HepG2 (cell line): ENCODE data around the gene ING5. TPM values are rescaled to one million over a fixed set of nuclear protein-coding genes. Genes with fewer than 3 reads are reported as not detected.
A peak's percentile ranks its signal among the peaks of the same experiment; 100 is the strongest.

Experiments used
- ATAC-seq: fragments of 200-7000 bp; cut with Tn5 transposase; 3 replicates; pipeline ENCODE4 v1.9.1; 2020; ENCODE audit warnings: mild to moderate bottlenecking, moderate library complexity
- BruUV-seq: library from RNA; stranded (reverse); fragments of 400-500 nt; replicated peaks from 2 replicates; lab custom pipeline; 2021; lab: Mats Ljungman, UMichigan
- CTCF ChIA-PET: fragments of 300-600 bp; formaldehyde crosslinking; extraction: SDS; loops from one replicate; lab custom pipeline; 2021; ENCODE audit warnings: low total read pairs, inconsistent platforms, low intra/inter-chr PET ratio; lab: Yijun Ruan, JAX
- POLR2A ChIA-PET: fragments of 350-600 bp; sonication (Branson Sonifier 250); formaldehyde crosslinking; loops from one replicate; lab custom pipeline; 2020; ENCODE audit warnings: antibody characterized with exemption, inconsistent platforms; lab: Yijun Ruan, JAX
- DNase-seq: peaks from one replicate; pipeline ENCODE4 v3.0.0-alpha.2; 2015; ENCODE audit warnings: low spot score
- FAIRE-seq: peaks from 3 replicates; lab custom pipeline; 2011; peaks lifted over from hg19 to GRCh38; lab: Jason Lieb, UNC
- H2AFZ ChIP-seq: one replicate; pipeline ENCODE4 v1.6.1; 2011; ENCODE audit warnings: low read length, inconsistent platforms
- H3K27ac ChIP-seq: fragments of 300-600 bp; 3 replicates; pipeline ENCODE4 v1.8.0; 2011; ENCODE audit warnings: mixed run types, mild to moderate bottlenecking, mixed read lengths, low read length, inconsistent platforms; ENCODE audit not compliant: insufficient read depth; ENCODE audit errors: extremely low read length
- H3K27me3 ChIP-seq, 2 experiments: fragments of 200-600 bp in 1 of 2; 2 replicates in 1 of 2; 3 replicates in 1 of 2; pipeline versions ENCODE4 v1.6.0 to v1.8.0; 2011; ENCODE audit warnings: low read length in 2 of 2, mild to moderate bottlenecking in 2 of 2, moderate library complexity in 2 of 2, inconsistent platforms in 1 of 2; ENCODE audit not compliant: insufficient read depth in 2 of 2, control insufficient read depth in 1 of 2
- H3K36me3 ChIP-seq, 2 experiments: fragments of 200-600 bp in 1 of 2; replicated peaks in 1 of 2; 2 replicates in 1 of 2; 3 replicates in 1 of 2; pipeline versions ENCODE4 v1.5.1 to v1.8.0; 2011; ENCODE audit warnings: low read length in 2 of 2, inconsistent platforms in 1 of 2; ENCODE audit not compliant: insufficient read depth in 2 of 2, control insufficient read depth in 1 of 2
- H3K4me1 ChIP-seq: 2 replicates; pipeline ENCODE4 v1.5.1; 2012; ENCODE audit warnings: low read length, inconsistent platforms; ENCODE audit not compliant: insufficient read depth
- H3K4me2 ChIP-seq: 2 replicates; pipeline ENCODE4 v1.6.0; 2011; ENCODE audit warnings: low read depth, low read length, inconsistent platforms
- H3K4me3 ChIP-seq, 3 experiments: fragments of 200-600 bp in 1 of 3; sonication (generic), shearing (Covaris generic) in 1 of 3; replicated peaks in 1 of 3; 2 replicates each; pipeline ENCODE4 v1.5.1; 2011 to 2016; ENCODE audit warnings: low read length in 3 of 3, inconsistent platforms in 2 of 3, low read depth in 2 of 3, mild to moderate bottlenecking in 2 of 3, control low read depth in 1 of 3, mixed read lengths in 1 of 3; ENCODE audit not compliant: insufficient read depth in 1 of 3
- H3K79me2 ChIP-seq: one replicate; pipeline ENCODE4 v1.6.1; 2011; ENCODE audit warnings: low read length, inconsistent platforms; ENCODE audit not compliant: insufficient read depth
- H3K9ac ChIP-seq: 2 replicates; pipeline ENCODE4 v1.6.0; 2011; ENCODE audit warnings: mild to moderate bottlenecking, low read depth, low read length, inconsistent platforms; ENCODE audit not compliant: insufficient read depth
- H3K9me3 ChIP-seq: 2 replicates; pipeline ENCODE4 v1.5.1; 2012; ENCODE audit warnings: mild to moderate bottlenecking, low read length
- H4K20me1 ChIP-seq: 2 replicates; pipeline ENCODE4 v1.6.0; 2011; ENCODE audit warnings: inconsistent platforms, mild to moderate bottlenecking, low read length, moderate library complexity; ENCODE audit not compliant: insufficient read depth
- ARID2 ChIP-seq: sonication (generic); formaldehyde crosslinking; IDR thresholded peaks from 2 replicates; pipeline ENCODE4 v1.8.1; 2022; ENCODE audit warnings: mild to moderate bottlenecking, missing genetic modification reagents, borderline replicate concordance
- ASH2L ChIP-seq: fragments of 300-600, 200-600 bp; sonication (generic); IDR thresholded peaks from 2 replicates; pipeline ENCODE4 v1.7.0; 2017; ENCODE audit warnings: low read depth, mild to moderate bottlenecking, moderate library complexity, mixed read lengths, low read length; ENCODE audit not compliant: insufficient read length
- BCL3 ChIP-seq: sonication (generic); formaldehyde crosslinking; IDR thresholded peaks from 2 replicates; pipeline ENCODE4 v1.5.1; 2020; ENCODE audit warnings: mild to moderate bottlenecking, missing genetic modification reagents, moderate library complexity
- CBX1 ChIP-seq: IDR thresholded peaks from one replicate; pipeline ENCODE4 v1.6.1; 2016; ENCODE audit warnings: antibody characterized with exemption, low read depth
- DZIP1 ChIP-seq: sonication (generic); formaldehyde crosslinking; IDR thresholded peaks from 2 replicates; pipeline ENCODE4 v1.5.0; 2020; ENCODE audit warnings: mild to moderate bottlenecking, missing genetic modification reagents
- FOXJ3 ChIP-seq: sonication (generic); formaldehyde crosslinking; IDR thresholded peaks from 2 replicates; pipeline ENCODE4 v1.4.0; 2020; ENCODE audit warnings: missing genetic modification reagents, mild to moderate bottlenecking, borderline replicate concordance
- IKZF4 ChIP-seq: sonication (generic); formaldehyde crosslinking; IDR thresholded peaks from 2 replicates; pipeline ENCODE4 v1.5.1; 2020; ENCODE audit warnings: borderline replicate concordance, mild to moderate bottlenecking, low read depth, missing genetic modification reagents; ENCODE audit errors: not compliant biosample characterization
- NCOA5 ChIP-seq: sonication (generic); formaldehyde crosslinking; IDR thresholded peaks from 2 replicates; pipeline ENCODE4 v1.4.0; 2020; ENCODE audit warnings: missing genetic modification reagents
- NFYB ChIP-seq: sonication (generic); formaldehyde crosslinking; IDR thresholded peaks from 2 replicates; pipeline ENCODE4 v1.4.0; 2020; ENCODE audit warnings: missing genetic modification reagents
- RXRA ChIP-seq: sonication (generic); formaldehyde crosslinking; IDR thresholded peaks from 2 replicates; pipeline ENCODE4 v1.5.1; 2020; ENCODE audit warnings: missing genetic modification reagents
- SNAPC2 ChIP-seq: sonication (generic); formaldehyde crosslinking; IDR thresholded peaks from 2 replicates; pipeline ENCODE4 v1.8.1; 2022; ENCODE audit warnings: mild to moderate bottlenecking, missing genetic modification reagents
- TBX2 ChIP-seq: sonication (generic); formaldehyde crosslinking; IDR thresholded peaks from 2 replicates; pipeline ENCODE4 v1.5.0; 2020; ENCODE audit warnings: missing genetic modification reagents, mild to moderate bottlenecking, borderline replicate concordance
- TEF ChIP-seq: sonication (generic); formaldehyde crosslinking; IDR thresholded peaks from 2 replicates; pipeline ENCODE4 v1.5.0; 2020; ENCODE audit warnings: missing genetic modification reagents
- ZC3H13 ChIP-seq: sonication (generic); formaldehyde crosslinking; IDR thresholded peaks from 2 replicates; pipeline ENCODE4 v1.8.1; 2023; ENCODE audit warnings: mild to moderate bottlenecking, missing genetic modification reagents, moderate library complexity
- ZNF280B ChIP-seq: sonication (generic); formaldehyde crosslinking; IDR thresholded peaks from 2 replicates; pipeline ENCODE4 v1.5.0; 2020; ENCODE audit warnings: missing genetic modification reagents, mild to moderate bottlenecking, borderline replicate concordance
- ZNF724P ChIP-seq: sonication (generic); formaldehyde crosslinking; IDR thresholded peaks from 2 replicates; pipeline ENCODE4 v1.8.0; 2022; ENCODE audit warnings: missing genetic modification reagents, borderline replicate concordance
- WGBS: methylation state at CpG from one replicate; pipeline ENCODE4 v1.1.6; 2017; ENCODE audit warnings: low lambda C conversion rate; 5-methylcytosine and 5-hydroxymethylcytosine counted together
- in situ Hi-C: cut with HindIII; loops from 2 replicates; pipeline ENCODE4 v1.10.0; 2017; ENCODE audit warnings: low pct_unique_long_range_greater_than_20kb; ENCODE audit not compliant: extremely low pct_ligation_motif_present
- intact Hi-C: fragments of 100-400 bp; cut with micrococcal nuclease; formaldehyde crosslinking; loops from one replicate; pipeline ENCODE4 v1.10.0; 2022; ENCODE audit not compliant: unreplicated experiment
- polyA plus RNA-seq, 8 experiments: library from polyadenylated mRNA; depleted of rRNA in 3 of 8; stranded (reverse) in 7 of 8; unstranded in 1 of 8; fragments of >200 nt; fragmentation: Illumina TruSeq in 4 of 8; extraction: Trizol in 4 of 8; gene quantifications; 2 replicates each; pipeline versions ENCODE4 v1.2.1 to v1.2.3, GENCODE V29; 2011 to 2016; ENCODE audit warnings: low read depth in 4 of 8, missing spikeins in 1 of 8, mixed read lengths in 1 of 8; ENCODE audit not compliant: insufficient read depth in 1 of 8
- total RNA-seq, 5 experiments: library from RNA; depleted of rRNA; stranded (reverse); fragments of >200 nt; fragmentation: Illumina TruSeq; extraction: Trizol; gene quantifications; 2 replicates each; pipeline ENCODE4 v1.2.3, GENCODE V29; 2016; ENCODE audit warnings: low read depth in 1 of 5

The ING5 gene
- total and polyA plus RNA-seq, 2 of the 13 experiments (the other 11 are each of a cell fraction or from before 2014, with no cell fraction given), result 61.9 to 71.9 TPM

- H3K36me3 ChIP-seq, result no peaks in the 10 kb centered on the region
- H3K27me3 ChIP-seq, result no peaks in the 10 kb centered on the region; a peak in 1 of 5 replicates
- H2AFZ ChIP-seq, result no peak overlapping the region
- ChIA-PET POLR2A (interaction anchor here (1.0 to 6.5 kb wide), 14 partner anchors 8 to 419 kb away, joined by 3 to 113 read pairs (median 6); partner anchors contain the start of genes DTYMK, GAL3ST2, ING5 and NEU4), CTCF (no interaction called here)
- H3K4me2 ChIP-seq, result peak overlapping the region; percentile 81
- ATAC-seq (no peak), FAIRE-seq (no peak), DNase-seq (no peak)
- H4K20me1 ChIP-seq, result no peaks in the 10 kb centered on the region
- H3K4me1 ChIP-seq, result peaks cover 28% of the 10 kb centered on the region
- H3K4me3 ChIP-seq, result peak overlapping the region; percentile 47 to 100 (median 59); a peak in 5 of 6 replicates
- in situ Hi-C loops (loop anchor here (10.0 kb wide), 1 partner anchor 141 kb away; no protein-coding TSS in a partner anchor), intact Hi-C loops (no loop called here)
- no TSS peak for BruUV-seq
- H3K9ac ChIP-seq, result peak overlapping the region; percentile 68
- peaks cover 3% of the 10 kb centered on the region for H3K79me2 ChIP-seq
- no peaks in the 10 kb centered on the region for H3K9me3 ChIP-seq
- WGBS, result 83% methylated on average over 23 of the region's 23 CpGs
- H3K27ac ChIP-seq, result no peak overlapping the region
- TF ChIP-seq TBX2 (CRISPR knock-in tag) (no peak), DZIP1 (0 out of 2 replicates have a peak, but pooled peaks have one; percentile 49), ASH2L (no peak), NCOA5 (CRISPR knock-in tag) (no peak), NFYB (no peak), IKZF4 (CRISPR knock-in tag) (peak; percentile 77), ZC3H13 (peak; percentile 52; the same call in 1 of the 2 replicates), FOXJ3 (0 out of 2 replicates have a peak, but pooled peaks have one; percentile 35), ARID2 (CRISPR knock-in tag) (0 out of 2 replicates have a peak, but pooled peaks have one; percentile 0), RXRA (peak; percentile 33; the same call in 1 of the 2 replicates), TEF (no peak), SNAPC2 (CRISPR knock-in tag) (no peak), ZNF280B (CRISPR knock-in tag) (peak; percentile 65), ZNF724P (peak; percentile 8; the same call in 1 of the 2 replicates), CBX1 (no peak), BCL3 (CRISPR knock-in tag) (0 out of 2 replicates have a peak, but pooled peaks have one; percentile 20)
These were observed 31.8 kb downstream of the ING5 start for GRCh38 chr2:241733391-241734207.
